Upper lobe of left lung (tissue), 6 donors: ENCODE data around the gene CGB3. TPM values are rescaled to one million over a fixed set of nuclear protein-coding genes. Genes with fewer than 3 reads are reported as not detected.
A peak's percentile ranks its signal among the peaks of the same experiment; 100 is the strongest.

ENCODE experiments used
- ATAC-seq, 2 donors: fragments of 200-7000 bp; cut with Tn5 transposase; one replicate each; pipeline ENCODE4 v1.9.1; 2022; ENCODE audit warnings: mild to moderate bottlenecking in 2 of 2, moderate library complexity in 2 of 2; ENCODE audit not compliant: low FRiP score in 2 of 2
- DNase-seq, 2 donors: peaks; one replicate each; pipeline ENCODE4 v3.0.0-alpha.2; 2019 to 2020
- H3K27ac ChIP-seq, 4 donors: fragments of 200-600 bp; sonication (generic); one replicate each; pipeline ENCODE4 v1.5.1; 2016 to 2019
- H3K27me3 ChIP-seq, 4 donors: fragments of 200-600 bp; sonication (generic); one replicate each; pipeline ENCODE4 v1.5.1; 2017 to 2019
- H3K36me3 ChIP-seq, 4 donors: fragments of 200-600 bp; sonication (generic); one replicate each; pipeline ENCODE4 v1.5.1; 2016 to 2019
- H3K4me1 ChIP-seq, 4 donors: fragments of 200-600 bp; sonication (generic); one replicate each; pipeline ENCODE4 v1.5.1; 2018 to 2019
- H3K4me3 ChIP-seq, 4 donors: fragments of 200-600 bp; sonication (generic); one replicate each; pipeline ENCODE4 v1.5.1; 2017 to 2019; ENCODE audit warnings: mild to moderate bottlenecking in 2 of 4, moderate library complexity in 1 of 4
- H3K9me3 ChIP-seq, 4 donors: fragments of 200-600 bp; sonication (generic); one replicate each; pipeline ENCODE4 v1.5.1; 2018 to 2019
- CTCF ChIP-seq, 6 experiments: fragments of 450-650 bp in 4 of 6; fragments of 200-600 bp in 2 of 6; sonication (generic) in 2 of 6; IDR thresholded peaks; one replicate each; pipeline ENCODE4 v1.5.1; 2016 to 2019; ENCODE audit warnings: antibody characterized with exemption in 6 of 6
- EP300 ChIP-seq, 4 donors: sonication (generic); formaldehyde crosslinking; IDR thresholded peaks; one replicate each; pipeline ENCODE4 v1.5.1; 2017; ENCODE audit warnings: antibody characterized with exemption in 4 of 4, control low read depth in 2 of 4
- POLR2A ChIP-seq, 4 donors: fragments of 450-650 bp; IDR thresholded peaks; one replicate each; pipeline ENCODE4 v1.5.1; 2016 to 2017; ENCODE audit warnings: antibody characterized with exemption in 4 of 4, mild to moderate bottlenecking in 2 of 4
- POLR2AphosphoS5 ChIP-seq, 2 donors: sonication (generic); formaldehyde crosslinking; IDR thresholded peaks; one replicate each; pipeline ENCODE4 v1.5.1; 2017; ENCODE audit warnings: antibody characterized with exemption in 2 of 2
- WGBS, 2 donors: methylation state at CpG; one replicate each; pipeline ENCODE4 v1.1.5; 2017 to 2018; 5-methylcytosine and 5-hydroxymethylcytosine counted together
- total RNA-seq, 6 donors: library from RNA; depleted of rRNA in 4 of 6; stranded (reverse); fragments of >200 nt in 4 of 6; gene quantifications; one replicate each; pipeline versions ENCODE4 v1.1.0 to v1.2.1, GENCODE V29; 2016 to 2021
- donor health status: DM: no; HTN: no; CAD: no; lungs with moderate emphysema.
- donor health status: DM: no; HTN: yes; CAD: no; lungs with severe emphysema.

Gene CGB3
- total RNA-seq, 6 donors from 2014 or later = not detected

DNA sequence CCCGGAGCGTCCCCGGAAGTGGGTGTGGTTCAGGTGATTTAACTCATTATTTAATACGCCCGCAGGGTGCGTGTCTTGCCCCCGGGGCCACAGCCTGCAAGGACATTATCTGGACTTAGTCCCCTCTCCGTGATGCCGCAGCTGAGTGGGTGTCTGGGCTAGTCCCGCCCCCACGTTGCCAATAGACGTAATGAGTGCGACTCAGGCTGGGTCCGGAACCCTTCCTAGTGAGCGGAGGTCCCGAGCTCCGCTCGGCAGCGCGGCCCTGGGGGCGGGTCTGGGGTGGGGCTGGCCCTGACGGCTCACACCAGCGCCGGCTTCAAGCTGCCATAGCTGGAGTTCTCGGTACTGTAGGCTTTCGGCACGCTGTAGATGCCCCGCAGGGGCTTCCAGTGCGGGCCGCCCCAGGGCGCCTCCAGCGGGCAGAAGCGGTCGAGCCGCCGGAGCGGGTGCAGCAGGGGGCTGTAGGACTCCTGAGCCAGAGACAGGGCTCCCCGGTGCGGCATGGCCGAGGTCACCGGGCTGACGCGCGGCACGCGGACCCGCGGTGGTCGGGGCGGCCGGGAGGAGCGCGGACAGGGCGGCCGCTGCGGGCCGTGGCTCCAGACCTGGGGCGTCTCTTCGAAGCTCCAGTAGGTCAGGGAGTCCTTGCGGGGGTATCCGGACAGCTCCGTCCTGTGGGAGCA, 6.3 kb downstream of the CGB3 start:
- 0 to 4% methylated on average over 13 to 23 of the region's 62 CpGs for WGBS, 2 donors
- H3K27ac ChIP-seq = peak overlapping the region in 2 of 4 donors; percentile 11 to 37

DNA sequence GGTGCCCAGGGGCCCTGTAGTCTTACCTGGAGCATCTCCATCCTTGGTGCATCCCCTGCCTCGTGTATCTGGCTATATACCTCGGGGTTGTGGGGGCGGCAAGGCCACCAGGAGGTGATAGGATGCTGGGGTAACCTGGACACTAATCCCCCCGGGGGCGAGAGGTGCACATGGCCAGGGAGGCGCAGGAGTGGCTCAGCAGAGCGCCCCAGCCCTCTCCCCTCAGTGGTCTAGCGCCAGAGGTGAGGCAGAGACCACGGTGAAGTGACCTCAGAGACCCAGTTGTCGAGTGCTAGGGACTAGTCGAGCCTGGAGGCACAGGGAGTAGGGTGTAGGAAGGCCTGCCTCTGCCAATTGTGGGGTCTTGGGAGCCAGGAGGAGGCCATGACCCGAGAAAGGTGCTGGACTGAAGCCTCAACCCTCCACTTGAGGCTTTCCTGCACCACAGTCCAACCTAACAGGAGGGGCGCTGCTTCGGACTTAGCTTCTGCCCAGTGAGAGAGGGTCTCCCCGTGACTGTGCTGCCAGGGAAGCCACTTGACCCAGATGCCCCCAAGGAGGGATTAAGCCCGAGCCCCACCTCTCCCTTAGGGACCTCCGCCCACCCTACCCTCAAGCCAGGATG, 7.0 kb downstream of the CGB3 start, which contains the start of gene LHB:
Gene LHB, minus strand, starts transcription at position 51 of the 625 bp plus-strand sequence. Its CDS starts 10 bp downstream, at position 41.
- no peak for TF ChIP-seq POLR2AphosphoS5 (IDR thresholded peaks at IDR 0.05)
- no peak for TF ChIP-seq POLR2A (IDR thresholded peaks at IDR 0.05)
- no peak for TF ChIP-seq CTCF (IDR thresholded peaks at IDR 0.05)
- TF ChIP-seq EP300 (IDR thresholded peaks at IDR 0.05) = no peak
- H3K4me1 ChIP-seq = peaks cover 15 to 27% (median 24%) of the 10 kb centered on the region in 4 donors
- H3K36me3 ChIP-seq = peaks cover 0 to 36% (median 14%) of the 10 kb centered on the region in 4 donors
- ATAC-seq (no peak), DNase-seq (peak in 1 of 2 donors; percentile 46)
- H3K27ac ChIP-seq = peak within 1 kb of the TSS in 2 of 4 donors; percentile 11 to 37
- no peaks in the 10 kb centered on the region for H3K9me3 ChIP-seq
- WGBS, 2 donors = 85 to 86% methylated on average over 12 to 15 of the region's 17 CpGs
- no peaks in the 10 kb centered on the region for H3K27me3 ChIP-seq
- peak within 1 kb of the TSS in 3 of 4 donors; percentile 46 to 60 (median 51) for H3K4me3 ChIP-seq

More for the DNA sequence above, 6.3 kb downstream of the CGB3 start:
- Histone ChIP-seq H3K4me1 (peaks cover 15 to 27% (median 24%) of the 10 kb centered on the region in 4 donors), H3K9me3 (no peaks in the 10 kb centered on the region), H3K36me3 (peaks cover 0 to 32% (median 11%) of the 10 kb centered on the region in 4 donors), H3K4me3 (peak overlapping the region in 3 of 4 donors; percentile 46 to 60 (median 51)), H3K27me3 (no peaks in the 10 kb centered on the region)
- peak in 1 of 4 donors; percentile 10 for TF ChIP-seq POLR2A (IDR thresholded peaks at IDR 0.05)
- no peak for TF ChIP-seq POLR2AphosphoS5 (IDR thresholded peaks at IDR 0.05)
- TF ChIP-seq CTCF (IDR thresholded peaks at IDR 0.05) = peak; percentile 27 to 71 (median 54)
- DNase-seq (peak; percentile 28 to 92), ATAC-seq (peak; percentile 52 to 75)

DNA sequence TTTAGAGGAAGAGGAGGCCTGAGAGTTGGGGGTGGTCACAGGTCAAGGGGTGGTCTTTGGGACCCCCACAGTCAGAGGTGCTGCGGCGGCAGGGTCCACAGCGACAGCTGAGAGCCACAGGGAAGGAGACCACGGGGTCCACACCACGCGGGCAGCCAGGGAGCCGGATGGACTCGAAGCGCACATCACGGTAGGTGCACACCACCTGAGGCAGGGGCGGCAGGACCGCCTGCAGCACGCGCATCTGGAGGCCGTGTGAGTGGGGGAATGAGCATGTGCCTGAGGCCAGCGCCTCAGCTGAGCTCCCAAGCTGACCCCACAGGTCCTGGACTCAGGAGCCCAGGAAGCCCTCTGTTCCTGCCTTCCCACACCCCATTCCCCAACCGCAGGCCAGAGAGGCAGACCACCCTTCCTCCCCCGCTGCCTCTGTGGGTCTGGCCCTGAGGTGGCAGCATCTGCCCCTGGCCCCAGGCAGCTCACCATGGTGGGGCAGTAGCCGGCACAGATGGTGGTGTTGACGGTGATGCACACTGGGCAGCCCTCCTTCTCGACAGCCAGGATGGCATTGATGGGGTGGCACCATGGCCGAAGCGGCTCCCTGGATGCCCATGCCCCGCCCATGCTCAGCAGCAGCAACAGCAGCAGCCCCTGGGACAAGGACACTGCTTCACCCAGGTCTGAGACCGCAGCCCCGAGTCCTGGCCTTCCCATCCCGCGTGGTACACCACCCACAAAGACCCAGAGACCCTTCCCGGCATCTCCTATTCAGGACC, 7.9 kb downstream of the CGB3 start:
- ATAC-seq = no peak
- 90% methylated on average over 16 to 20 of the region's 29 CpGs for WGBS, 2 donors
- peaks cover 0 to 45% (median 19%) of the 10 kb centered on the region in 4 donors for H3K36me3 ChIP-seq

DNA sequence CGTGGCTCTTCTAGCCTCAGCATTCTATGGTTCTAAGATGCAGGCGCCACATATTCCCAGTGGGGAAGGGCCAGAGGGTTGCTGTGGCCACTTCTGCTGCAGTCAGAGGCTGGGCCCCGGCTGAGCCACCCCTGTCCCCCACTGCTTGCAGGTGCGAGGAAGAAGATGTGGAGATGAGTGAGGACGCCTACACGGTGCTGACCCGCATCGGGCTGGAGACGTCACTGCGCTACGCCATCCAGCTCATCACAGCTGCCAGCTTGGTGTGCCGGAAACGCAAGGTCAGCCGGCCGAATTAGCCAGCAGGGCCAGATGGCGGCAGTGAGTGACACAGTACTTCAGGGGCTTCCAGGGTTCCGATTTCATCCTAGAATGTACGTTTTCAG, 9.3 kb downstream of the CGB3 start:
- DNase-seq (peak in 1 of 2 donors; percentile 63), ATAC-seq (no peak)
- Histone ChIP-seq H3K4me1 (peaks cover 15 to 27% (median 24%) of the 10 kb centered on the region in 4 donors), H3K36me3 (peaks cover 0 to 59% (median 30%) of the 10 kb centered on the region in 4 donors), H3K27ac (no peak overlapping the region), H3K9me3 (no peaks in the 10 kb centered on the region), H3K27me3 (no peaks in the 10 kb centered on the region), H3K4me3 (no peak overlapping the region)
- 96 to 98% methylated on average over 6 to 18 of the region's 18 CpGs for WGBS, 2 donors
- TF ChIP-seq POLR2AphosphoS5 (IDR thresholded peaks at IDR 0.05) (no peak), CTCF (IDR thresholded peaks at IDR 0.05) (no peak), EP300 (IDR thresholded peaks at IDR 0.05) (no peak), POLR2A (IDR thresholded peaks at IDR 0.05) (no peak)

More for the DNA sequence above, 7.9 kb downstream of the CGB3 start:
- TF ChIP-seq POLR2A (IDR thresholded peaks at IDR 0.05) (no peak), POLR2AphosphoS5 (IDR thresholded peaks at IDR 0.05) (no peak), EP300 (IDR thresholded peaks at IDR 0.05) (no peak), CTCF (IDR thresholded peaks at IDR 0.05) (no peak)
- Histone ChIP-seq H3K4me3 (no peak overlapping the region), H3K27me3 (no peaks in the 10 kb centered on the region), H3K27ac (no peak overlapping the region), H3K4me1 (peaks cover 15 to 27% (median 24%) of the 10 kb centered on the region in 4 donors), H3K9me3 (no peaks in the 10 kb centered on the region)
- DNase-seq = peak in 1 of 2 donors; percentile 83
